Naive thymus-derived CD4-positive, alpha-beta T cell (primary cell): Measurements from ENCODE around the gene RGS19. TPM values are rescaled to one million over a fixed set of nuclear protein-coding genes. Genes with fewer than 3 reads are reported as not detected.
A peak's percentile ranks its signal among the peaks of the same experiment; 100 is the strongest.

Experiments
- ATAC-seq: fragments of 150-1000 bp; cut with Tn5 transposase; 2 replicates; pipeline ENCODE4 v1.10.0; 2021; ENCODE audit warnings: mild to moderate bottlenecking, moderate library complexity
- CTCF ChIA-PET: fragments of 350-600 bp; sonication (Branson Sonifier 250); formaldehyde crosslinking; loops from one replicate; lab custom pipeline; 2021; ENCODE audit warnings: antibody characterized with exemption; lab: Charles Lee
- POLR2A ChIA-PET: fragments of 350-600 bp; sonication (Branson Sonifier 250); formaldehyde crosslinking; loops from one replicate; lab custom pipeline; 2021; ENCODE audit warnings: antibody characterized with exemption, inconsistent platforms; lab: Charles Lee
- DNase-seq, 9 donors: peaks; one replicate each; pipeline versions ENCODE4 v3.0.0 to v3.0.0-alpha.2; 2020 to 2022; ENCODE audit warnings: mixed read lengths in 1 of 9
- H3K27ac ChIP-seq: one replicate; pipeline ENCODE4 v1.7.0; 2013; ENCODE audit warnings: mild to moderate bottlenecking, low read depth, low read length, moderate library complexity
- H3K27me3 ChIP-seq, 2 donors: one replicate each; pipeline ENCODE4 v1.7.0; 2013; ENCODE audit warnings: low read length in 2 of 2, mild to moderate bottlenecking in 2 of 2, moderate library complexity in 2 of 2; ENCODE audit not compliant: control insufficient read depth in 2 of 2, insufficient read depth in 2 of 2
- H3K36me3 ChIP-seq, 3 experiments: 1 replicate in 2 of 3; 2 replicates in 1 of 3; pipeline ENCODE4 v1.7.0; 2013; ENCODE audit warnings: low read length in 3 of 3, mild to moderate bottlenecking in 3 of 3, moderate library complexity in 1 of 3; ENCODE audit not compliant: insufficient read depth in 3 of 3, control insufficient read depth in 2 of 3
- H3K4me1 ChIP-seq, 2 donors: one replicate each; pipeline ENCODE4 v1.7.0; 2013; ENCODE audit warnings: low read length in 2 of 2, mild to moderate bottlenecking in 2 of 2, moderate library complexity in 1 of 2; ENCODE audit not compliant: control insufficient read depth in 2 of 2, insufficient read depth in 2 of 2
- H3K4me3 ChIP-seq: 2 replicates; pipeline ENCODE4 v1.7.0; 2013; ENCODE audit warnings: mild to moderate bottlenecking, low read length
- H3K9me3 ChIP-seq, 3 experiments: 1 replicate in 2 of 3; 2 replicates in 1 of 3; pipeline ENCODE4 v1.7.0; 2013; ENCODE audit warnings: low read length in 3 of 3; ENCODE audit not compliant: control insufficient read depth in 2 of 3
- H3K27ac Mint-ChIP-seq, 9 donors: one replicate each; pipeline ENCODE4 v1.8.0; 2020 to 2022; ENCODE audit warnings: mixed read lengths in 9 of 9, mild to moderate bottlenecking in 8 of 9, moderate library complexity in 5 of 9, inconsistent platforms in 2 of 9
- H3K27me3 Mint-ChIP-seq, 5 donors: one replicate each; pipeline ENCODE4 v1.8.0; 2021 to 2022; ENCODE audit warnings: mixed read lengths in 5 of 5, mild to moderate bottlenecking in 1 of 5
- H3K36me3 Mint-ChIP-seq, 5 donors: one replicate each; pipeline ENCODE4 v1.8.0; 2020 to 2022; ENCODE audit warnings: mixed read lengths in 5 of 5, mild to moderate bottlenecking in 3 of 5, inconsistent platforms in 1 of 5
- H3K4me1 Mint-ChIP-seq, 7 donors: one replicate each; pipeline ENCODE4 v1.8.0; 2020 to 2022; ENCODE audit warnings: mixed read lengths in 7 of 7, mild to moderate bottlenecking in 3 of 7, inconsistent platforms in 1 of 7
- H3K4me3 Mint-ChIP-seq, 10 donors: one replicate each; pipeline ENCODE4 v1.8.0; 2020 to 2022; ENCODE audit warnings: mild to moderate bottlenecking in 10 of 10, mixed read lengths in 10 of 10, moderate library complexity in 6 of 10, inconsistent platforms in 2 of 10
- H3K9me3 Mint-ChIP-seq, 11 donors: one replicate each; pipeline ENCODE4 v1.8.0; 2020 to 2022; ENCODE audit warnings: mixed read lengths in 11 of 11, mild to moderate bottlenecking in 4 of 11, inconsistent platforms in 1 of 11, moderate library complexity in 1 of 11
- intact Hi-C, 2 donors: fragments of 100-400 bp; cut with micrococcal nuclease; formaldehyde crosslinking; loops; one replicate each; pipeline ENCODE4 v1.15.1; 2023
- polyA plus RNA-seq, 2 donors: library from polyadenylated mRNA; unstranded; fragments of 300-500 nt; fragmentation: Illumina TruSeq; gene quantifications; one replicate each; pipeline ENCODE4 v1.2.3, GENCODE V29; 2021
- total RNA-seq, 6 experiments: library from RNA in 5 of 6; stranded (reverse) in 5 of 6; gene quantifications; 1 replicate in 5 of 6; 2 replicates in 1 of 6; pipeline ENCODE4 v1.2.3 and lab custom pipeline; 2021 to 2026

Gene RGS19
- total and polyA plus RNA-seq, 7 experiments from 2014 or later, result 21.8 to 93.4 (median 55.2) TPM

DNA sequence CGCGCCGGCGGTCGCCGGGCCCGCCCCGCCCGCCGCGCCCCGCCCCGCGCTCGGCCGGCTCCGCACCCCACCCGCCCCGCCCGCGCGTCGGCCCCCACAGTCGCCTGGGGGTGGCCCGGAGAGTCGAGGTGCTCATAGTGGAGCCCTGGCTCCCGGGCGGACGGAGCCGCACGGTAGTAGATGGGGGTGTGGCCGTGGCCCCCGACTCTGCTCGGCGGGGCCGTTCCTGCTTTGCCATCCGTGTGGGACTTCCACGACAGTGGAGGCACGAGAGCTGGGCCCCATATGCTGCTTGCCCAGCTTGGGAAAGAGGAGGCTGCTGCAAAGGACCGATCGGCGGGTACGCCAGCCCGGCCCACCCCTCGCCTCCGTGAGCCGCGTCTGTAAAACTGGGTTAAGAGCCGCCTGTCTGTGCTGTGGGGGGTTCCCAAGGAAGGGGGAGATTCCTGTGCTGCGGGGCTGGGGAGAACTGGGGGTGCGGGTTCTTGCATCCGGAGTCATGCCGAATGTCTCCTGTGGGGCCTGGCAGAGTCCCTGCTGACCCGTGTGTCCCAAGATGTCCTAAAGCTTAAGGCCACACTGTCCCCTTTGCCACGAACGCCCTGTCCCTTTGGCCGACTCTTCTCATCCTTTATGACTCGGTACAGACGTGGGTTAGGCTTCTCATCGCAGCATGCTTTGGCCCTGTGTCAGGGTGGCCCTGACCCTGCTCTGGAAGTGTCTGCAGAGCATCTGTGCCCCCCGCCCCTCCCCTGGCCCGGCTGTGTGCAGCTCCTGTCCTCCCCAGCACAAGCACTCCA lies 895 bp upstream of the RGS19 start, which contains the start of gene OPRL1:
Gene OPRL1, plus strand, starts transcription at position 70 of the 800 bp plus-strand sequence. CDS start 12,639 bp downstream, outside the sequence.
- peak in 3 of 9 donors; percentile 34 to 83 (median 51) for DNase-seq
- Histone ChIP-seq H3K4me1 (peaks cover 22 to 35% of the 10 kb centered on the region in 2 donors), H3K27me3 (no peaks in the 10 kb centered on the region), H3K27ac (peak within 1 kb of the TSS; percentile 79), H3K9me3 (no peaks in the 10 kb centered on the region), H3K4me3 (peak within 1 kb of the TSS; percentile 89), H3K36me3 (peaks cover 0 to 17% (median 0%) of the 10 kb centered on the region in 3 experiments)
- POLR2A ChIA-PET, result interaction anchor here (0.6 to 6.6 kb wide), 8 partner anchors 11 to 372 kb away, joined by 3 to 83 read pairs (median 5); partner anchors contain the start of genes ARFRP1, TCEA2 and ZGPAT
- Mint-ChIP-seq H3K9me3 (peaks cover 0 to 3% (median 0%) of the 10 kb centered on the region in 11 donors), H3K27ac (peak within 1 kb of the TSS; percentile 78 to 94 (median 85)), H3K4me3 (peak within 1 kb of the TSS; percentile 81 to 98 (median 92)), H3K36me3 (peaks cover 0 to 10% (median 0%) of the 10 kb centered on the region in 5 donors), H3K27me3 (peaks cover 0 to 24% (median 0%) of the 10 kb centered on the region in 5 donors), H3K4me1 (peaks cover 22 to 56% (median 39%) of the 10 kb centered on the region in 7 donors)
- CTCF ChIA-PET, result interaction anchor here (0.6 to 1.7 kb wide), 6 partner anchors 9 to 107 kb away, joined by 3 to 8 read pairs (median 4); no protein-coding TSS in a partner anchor
- intact Hi-C loops, result loop anchor here in 1 of 2 donors (5.0 kb wide), 1 partner anchor 177 kb away; the partner anchor contains the start of gene PCMTD2
- peak; percentile 54 for ATAC-seq

DNA sequence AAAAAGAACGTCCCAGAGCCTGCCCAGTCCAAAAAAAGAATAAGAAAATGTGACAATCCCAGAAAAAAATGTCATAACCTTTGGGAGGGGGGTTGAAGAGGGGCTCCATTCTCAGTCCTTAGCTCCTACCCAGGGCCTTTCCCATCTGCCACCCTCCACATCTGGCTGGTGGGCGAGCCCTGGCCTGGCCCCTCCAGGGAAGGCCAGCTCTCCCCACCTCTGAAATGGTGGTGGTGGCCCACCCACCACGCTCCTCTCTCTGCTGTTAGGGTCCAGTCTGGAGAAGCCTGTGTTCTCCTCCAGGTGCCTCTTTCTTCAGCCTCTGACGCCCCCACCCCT lies 415 bp downstream of the RGS19 start:
- H3K4me1 Mint-ChIP-seq, result peaks cover 17 to 49% (median 35%) of the 10 kb centered on the region in 7 donors
- peaks cover 0 to 10% (median 0%) of the 10 kb centered on the region in 5 donors for H3K36me3 Mint-ChIP-seq
- ATAC-seq, result no peak
- Histone ChIP-seq H3K36me3 (peaks cover 0 to 29% (median 0%) of the 10 kb centered on the region in 3 experiments), H3K4me1 (peaks cover 19 to 30% of the 10 kb centered on the region in 2 donors), H3K27me3 (no peaks in the 10 kb centered on the region), H3K9me3 (no peaks in the 10 kb centered on the region), H3K27ac (peak overlapping the region; percentile 79), H3K4me3 (peak overlapping the region; percentile 89)
- intact Hi-C loops, result loop anchor here (1.0 to 5.0 kb wide), 4 partner anchors 16 to 559 kb away; partner anchors contain the start of genes PPDPF (in 1 of the 2), PRPF6 (in 1 of the 2), PTK6 (in 1 of the 2) and TCEA2 (in 1 of the 2)
- H3K4me3 Mint-ChIP-seq, result peak overlapping the region; percentile 81 to 98 (median 92)
- H3K9me3 Mint-ChIP-seq, result peaks cover 0 to 3% (median 0%) of the 10 kb centered on the region in 11 donors
- peak overlapping the region; percentile 40 to 91 (median 79) for H3K27ac Mint-ChIP-seq
- peaks cover 0 to 14% (median 0%) of the 10 kb centered on the region in 5 donors for H3K27me3 Mint-ChIP-seq
- ChIA-PET POLR2A (interaction anchor here (0.9 to 6.6 kb wide), 9 partner anchors 10 to 371 kb away, joined by 3 to 83 read pairs (median 5); partner anchors contain the start of genes ARFRP1, PCMTD2, PRPF6 and TCEA2), CTCF (interaction anchor here (1.2 to 2.5 kb wide), 4 partner anchors 10 to 42 kb away, joined by 4 to 18 read pairs (median 4); no protein-coding TSS in a partner anchor)
- DNase-seq, result no peak

DNA sequence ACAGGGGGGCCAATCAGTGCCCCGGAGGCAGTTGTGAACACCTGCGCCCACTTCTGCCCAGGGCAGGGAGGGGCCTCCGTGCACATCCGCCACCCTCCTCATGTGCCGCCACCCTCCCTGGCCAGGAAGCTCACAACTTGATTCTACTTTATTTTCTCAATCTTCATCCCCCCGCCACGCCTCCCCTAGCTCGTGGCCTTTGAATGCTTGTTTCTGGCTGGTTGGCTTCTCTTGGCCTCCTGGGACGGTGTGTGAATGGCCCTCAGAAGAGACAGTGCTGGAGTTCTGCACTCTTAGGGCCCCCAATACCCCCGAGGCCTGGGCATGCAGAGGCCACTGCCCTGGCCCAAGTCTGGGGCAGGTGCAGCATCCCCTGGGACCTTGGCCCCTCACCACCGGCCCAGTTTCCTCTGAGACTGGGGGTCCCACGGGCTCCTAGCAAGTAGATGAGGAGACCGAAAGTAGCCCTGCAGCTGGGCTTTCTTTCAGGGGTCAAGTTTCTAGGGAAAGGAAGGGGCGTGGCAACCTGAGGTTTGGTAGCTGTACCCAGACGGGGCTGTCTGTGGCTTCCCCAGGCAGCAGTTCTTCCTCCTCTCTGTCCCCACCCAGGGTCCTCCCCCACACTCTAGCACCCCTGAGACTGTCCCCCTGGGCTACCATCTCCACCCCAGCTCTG lies 1.3 kb downstream of the RGS19 start:
- POLR2A ChIA-PET, result interaction anchor here (0.6 to 6.6 kb wide), 13 partner anchors 9 to 557 kb away, joined by 3 to 83 read pairs (median 4); partner anchors contain the start of genes PPDPF, SAMD10, TCEA2 and TPD52L2
- peaks cover 0 to 11% (median 0%) of the 10 kb centered on the region in 5 donors for H3K27me3 Mint-ChIP-seq

DNA sequence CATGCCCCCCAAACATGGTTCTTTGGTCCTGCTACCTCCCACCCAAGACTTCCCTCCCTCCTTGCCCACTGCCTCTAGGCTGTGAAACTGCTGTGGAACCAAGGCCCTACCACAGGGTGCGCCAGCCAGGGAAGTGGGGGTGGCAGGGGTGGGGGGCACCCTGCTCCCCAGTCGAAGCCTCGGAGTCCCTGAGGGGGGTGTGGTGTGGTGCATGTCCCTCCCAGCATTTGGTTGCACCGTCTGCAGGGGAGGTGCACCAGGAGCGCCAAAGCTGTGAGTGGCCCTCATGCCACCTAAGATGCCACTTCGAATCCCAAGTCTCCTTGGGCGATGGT lies 1.8 kb downstream of the RGS19 start:
- H3K36me3 ChIP-seq, result peaks cover 0 to 43% (median 0%) of the 10 kb centered on the region in 3 experiments
- peaks cover 0 to 3% (median 0%) of the 10 kb centered on the region in 11 donors for H3K9me3 Mint-ChIP-seq
- DNase-seq, result no peak
- H3K4me3 ChIP-seq, result peak overlapping the region; percentile 89
- H3K9me3 ChIP-seq, result no peaks in the 10 kb centered on the region
- H3K4me1 ChIP-seq, result peaks cover 12 to 22% of the 10 kb centered on the region in 2 donors
- peaks cover 16 to 41% (median 28%) of the 10 kb centered on the region in 7 donors for H3K4me1 Mint-ChIP-seq
- ChIA-PET CTCF (interaction anchor here (0.6 to 2.5 kb wide), 5 partner anchors 20 to 496 kb away, joined by 3 to 18 read pairs (median 3); no protein-coding TSS in a partner anchor), POLR2A (interaction anchor here (0.6 to 6.6 kb wide), 13 partner anchors 9 to 557 kb away, joined by 3 to 83 read pairs (median 4); partner anchors contain the start of genes PPDPF, SAMD10, TCEA2 and TPD52L2)
- peak overlapping the region; percentile 79 for H3K27ac ChIP-seq
- intact Hi-C loops, result loop anchor here (1.0 to 5.0 kb wide), 5 partner anchors 11 to 540 kb away; partner anchors contain the start of genes PRPF6 (in 1 of the 2), PTK6 (in 1 of the 2), TCEA2 (in 1 of the 2) and UCKL1 (in 1 of the 2)
- H3K27me3 Mint-ChIP-seq, result peaks cover 0 to 8% (median 0%) of the 10 kb centered on the region in 5 donors
- peak; percentile 0 for ATAC-seq
- H3K27me3 ChIP-seq, result no peaks in the 10 kb centered on the region
- H3K4me3 Mint-ChIP-seq, result peak overlapping the region; percentile 81 to 98 (median 92)
- peak overlapping the region; percentile 46 to 91 (median 85) for H3K27ac Mint-ChIP-seq
- peaks cover 0 to 11% (median 0%) of the 10 kb centered on the region in 5 donors for H3K36me3 Mint-ChIP-seq

More for the DNA sequence above, 1.3 kb downstream of the RGS19 start:
- H3K4me3 Mint-ChIP-seq, result peak overlapping the region; percentile 81 to 98 (median 92)
- ATAC-seq (peak; percentile 61), DNase-seq (peak in 8 of 9 donors; percentile 59 to 78 (median 72))
- H3K27ac Mint-ChIP-seq, result peak overlapping the region; percentile 46 to 91 (median 85)
- H3K36me3 ChIP-seq, result peaks cover 0 to 38% (median 0%) of the 10 kb centered on the region in 3 experiments
- H3K9me3 Mint-ChIP-seq, result peaks cover 0 to 3% (median 0%) of the 10 kb centered on the region in 11 donors
- CTCF ChIA-PET, result interaction anchor here (0.6 to 2.5 kb wide), 6 partner anchors 21 to 496 kb away, joined by 3 to 18 read pairs (median 4); no protein-coding TSS in a partner anchor
- peak overlapping the region; percentile 79 for H3K27ac ChIP-seq
- peaks cover 0 to 10% (median 0%) of the 10 kb centered on the region in 5 donors for H3K36me3 Mint-ChIP-seq
- H3K4me1 Mint-ChIP-seq, result peaks cover 17 to 45% (median 33%) of the 10 kb centered on the region in 7 donors
- no peaks in the 10 kb centered on the region for H3K27me3 ChIP-seq
- intact Hi-C loops, result loop anchor here (1.0 to 5.0 kb wide), 6 partner anchors 12 to 541 kb away; partner anchors contain the start of genes TCEA2 (in 2 of the 2), PRPF6 (in 1 of the 2), PTK6 (in 1 of the 2) and UCKL1 (in 1 of the 2)
- H3K4me3 ChIP-seq, result peak overlapping the region; percentile 89
- H3K9me3 ChIP-seq, result no peaks in the 10 kb centered on the region
- peaks cover 14 to 26% of the 10 kb centered on the region in 2 donors for H3K4me1 ChIP-seq

DNA sequence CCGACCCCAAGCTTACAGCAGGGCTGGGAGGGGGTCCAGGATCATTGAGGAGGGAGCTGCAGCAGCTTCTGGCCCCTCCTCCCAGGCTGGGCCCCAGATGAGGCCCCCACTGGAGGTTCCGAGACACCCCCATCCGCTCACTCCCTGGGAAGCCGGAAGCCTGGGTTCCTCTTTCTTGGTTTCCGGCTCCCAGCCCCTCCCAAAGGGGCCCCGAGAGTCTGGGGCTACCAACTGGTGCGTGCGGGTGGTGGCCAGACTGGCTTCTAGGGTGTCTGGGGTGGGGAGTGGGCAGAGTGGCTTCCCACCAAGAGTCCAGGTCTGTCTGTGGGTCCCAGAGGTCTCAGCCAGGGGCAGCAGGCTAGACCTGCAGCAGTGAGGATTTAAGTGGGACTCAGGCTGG lies 2.2 kb downstream of the RGS19 start:
- DNase-seq, result no peak
- peaks cover 0 to 12% (median 0%) of the 10 kb centered on the region in 5 donors for H3K36me3 Mint-ChIP-seq
- Histone ChIP-seq H3K4me3 (peak overlapping the region; percentile 89), H3K4me1 (peaks cover 12 to 18% of the 10 kb centered on the region in 2 donors), H3K36me3 (peaks cover 0 to 47% (median 0%) of the 10 kb centered on the region in 3 experiments), H3K27ac (peak overlapping the region; percentile 79), H3K9me3 (no peaks in the 10 kb centered on the region), H3K27me3 (no peaks in the 10 kb centered on the region)
- CTCF ChIA-PET, result interaction anchor here (0.8 to 2.5 kb wide), 3 partner anchors 20 to 38 kb away, joined by 3 to 18 read pairs (median 4); no protein-coding TSS in a partner anchor
- ATAC-seq, result peak; percentile 13
- POLR2A ChIA-PET, result interaction anchor here (1.2 to 6.6 kb wide), 4 partner anchors 13 to 43 kb away, joined by 3 to 83 read pairs (median 4); partner anchors contain the start of gene TCEA2
- H3K27ac Mint-ChIP-seq, result peak overlapping the region in 8 of 9 donors; percentile 45 to 91 (median 81)
- peaks cover 0 to 3% (median 0%) of the 10 kb centered on the region in 11 donors for H3K9me3 Mint-ChIP-seq
- H3K4me1 Mint-ChIP-seq, result peaks cover 12 to 41% (median 26%) of the 10 kb centered on the region in 7 donors
- H3K4me3 Mint-ChIP-seq, result peak overlapping the region; percentile 81 to 98 (median 92)
- peaks cover 0 to 5% (median 0%) of the 10 kb centered on the region in 5 donors for H3K27me3 Mint-ChIP-seq
- intact Hi-C loops, result loop anchor here (1.0 to 5.0 kb wide), 5 partner anchors 11 to 540 kb away; partner anchors contain the start of genes PRPF6 (in 1 of the 2), PTK6 (in 1 of the 2), TCEA2 (in 1 of the 2) and UCKL1 (in 1 of the 2)
